ENCODE data around the gene FMN2. TPM values are rescaled to one million over a fixed set of nuclear protein-coding genes. Genes with fewer than 3 reads are reported as not detected.

Gene FMN2
- total RNA-seq, 2 experiments from 2014 or later, result not detected

- ChIA-PET POLR2A (no interaction called here), CTCF (no interaction called here)
- intact Hi-C loops (cut with DNase I, micrococcal nuclease), result no loop called here
- no peaks in the 10 kb centered on the region for H3K27me3 ChIP-seq (ENCODE audit: control insufficient read depth in 1 of 2, insufficient read depth in 2 of 2, low read length in 2 of 2)
- peaks cover 12% of the 10 kb centered on the region for H3K9me3 Mint-ChIP-seq
- ATAC-seq (ENCODE audit: poor library complexity) (no peak), DNase-seq (no peak)
- H3K27ac Mint-ChIP-seq, result no peak overlapping the region
- no peaks in the 10 kb centered on the region for H3K4me1 Mint-ChIP-seq (ENCODE audit: low read depth)
- no peaks in the 10 kb centered on the region for H3K4me1 ChIP-seq (ENCODE audit: insufficient read depth, low read length)
- H3K27me3 Mint-ChIP-seq, result peaks cover 4% of the 10 kb centered on the region
- H3K27ac ChIP-seq (ENCODE audit: low read depth in 1 of 2, low read length in 2 of 2), result no peak overlapping the region
- peaks cover 0 to 7% of the 10 kb centered on the region in 2 experiments for H3K9me3 ChIP-seq (ENCODE audit: control insufficient read depth in 1 of 2, insufficient read depth in 1 of 2, low read length in 2 of 2)
- no peak overlapping the region for H3K4me3 ChIP-seq (ENCODE audit: low read length)
- H3K36me3 Mint-ChIP-seq (ENCODE audit: low read depth), result no peaks in the 10 kb centered on the region
- H3K4me3 Mint-ChIP-seq, result no peak overlapping the region
- TF ChIP-seq, protein P1, sequence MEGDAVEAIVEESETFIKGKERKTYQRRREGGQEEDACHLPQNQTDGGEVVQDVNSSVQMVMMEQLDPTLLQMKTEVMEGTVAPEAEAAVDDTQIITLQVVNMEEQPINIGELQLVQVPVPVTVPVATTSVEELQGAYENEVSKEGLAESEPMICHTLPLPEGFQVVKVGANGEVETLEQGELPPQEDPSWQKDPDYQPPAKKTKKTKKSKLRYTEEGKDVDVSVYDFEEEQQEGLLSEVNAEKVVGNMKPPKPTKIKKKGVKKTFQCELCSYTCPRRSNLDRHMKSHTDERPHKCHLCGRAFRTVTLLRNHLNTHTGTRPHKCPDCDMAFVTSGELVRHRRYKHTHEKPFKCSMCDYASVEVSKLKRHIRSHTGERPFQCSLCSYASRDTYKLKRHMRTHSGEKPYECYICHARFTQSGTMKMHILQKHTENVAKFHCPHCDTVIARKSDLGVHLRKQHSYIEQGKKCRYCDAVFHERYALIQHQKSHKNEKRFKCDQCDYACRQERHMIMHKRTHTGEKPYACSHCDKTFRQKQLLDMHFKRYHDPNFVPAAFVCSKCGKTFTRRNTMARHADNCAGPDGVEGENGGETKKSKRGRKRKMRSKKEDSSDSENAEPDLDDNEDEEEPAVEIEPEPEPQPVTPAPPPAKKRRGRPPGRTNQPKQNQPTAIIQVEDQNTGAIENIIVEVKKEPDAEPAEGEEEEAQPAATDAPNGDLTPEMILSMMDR (IDR thresholded peaks at IDR 0.05), result no peak
- no peaks in the 10 kb centered on the region for H3K36me3 ChIP-seq (ENCODE audit: insufficient read depth, low read length)
Observed at GRCh38 chr1:240508950-240509349, 417.3 kb downstream of the FMN2 start.

GRCh38 chr1:240511789-240512188 lies 420.1 kb downstream of the FMN2 start:
- TF ChIP-seq, protein P1 (IDR thresholded peaks at IDR 0.05), result no peak
- no peaks in the 10 kb centered on the region for H3K4me1 ChIP-seq (ENCODE audit: insufficient read depth, low read length)
- H3K9me3 Mint-ChIP-seq, result peaks cover 10% of the 10 kb centered on the region
- no peaks in the 10 kb centered on the region for H3K36me3 Mint-ChIP-seq (ENCODE audit: low read depth)
- ChIA-PET CTCF (no interaction called here), POLR2A (no interaction called here)
- H3K27me3 ChIP-seq (ENCODE audit: control insufficient read depth in 1 of 2, insufficient read depth in 2 of 2, low read length in 2 of 2), result no peaks in the 10 kb centered on the region
- intact Hi-C loops (cut with DNase I, micrococcal nuclease), result no loop called here
- DNase-seq, result no peak
- no peak overlapping the region for H3K4me3 ChIP-seq (ENCODE audit: low read length)
- no peaks in the 10 kb centered on the region for H3K4me1 Mint-ChIP-seq (ENCODE audit: low read depth)
- H3K4me3 Mint-ChIP-seq, result no peak overlapping the region
- ATAC-seq (ENCODE audit: poor library complexity), result no peak
- H3K27me3 Mint-ChIP-seq, result no peaks in the 10 kb centered on the region
- H3K36me3 ChIP-seq (ENCODE audit: insufficient read depth, low read length), result no peaks in the 10 kb centered on the region
- no peak overlapping the region for H3K27ac Mint-ChIP-seq
- peaks cover 0 to 7% of the 10 kb centered on the region in 2 experiments for H3K9me3 ChIP-seq (ENCODE audit: control insufficient read depth in 1 of 2, insufficient read depth in 1 of 2, low read length in 2 of 2)
- no peak overlapping the region for H3K27ac ChIP-seq (ENCODE audit: low read depth in 1 of 2, low read length in 2 of 2)

DNA sequence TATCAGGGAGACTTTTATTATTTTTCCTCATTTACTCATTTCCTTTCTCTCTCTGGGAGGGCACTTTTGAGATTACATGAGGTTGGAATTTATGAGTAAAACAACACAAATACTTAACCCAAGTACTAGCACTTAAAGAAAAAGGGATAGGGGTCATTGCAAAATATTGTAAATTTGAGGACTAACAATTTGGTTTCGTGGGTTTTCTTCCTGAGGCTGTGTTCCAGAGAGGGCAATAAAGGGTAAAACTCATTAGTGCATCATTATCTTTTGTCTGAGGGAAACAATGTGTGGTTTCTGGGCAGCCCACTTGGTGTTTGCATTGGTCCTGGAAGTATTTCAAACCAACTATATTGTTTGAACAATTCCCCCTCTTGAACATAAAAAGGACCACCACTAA lies 423.8 kb downstream of the FMN2 start:
- DNase-seq, result no peak
- CTCF ChIA-PET, result no interaction called here
- TF ChIP-seq, protein P1 (IDR thresholded peaks at IDR 0.05), result no peak
- Histone ChIP-seq H3K9me3 (ENCODE audit: control insufficient read depth in 1 of 2, insufficient read depth in 1 of 2, low read length in 2 of 2) (peaks cover 0 to 3% of the 10 kb centered on the region in 2 experiments), H3K4me1 (ENCODE audit: insufficient read depth, low read length) (no peaks in the 10 kb centered on the region), H3K27me3 (ENCODE audit: control insufficient read depth in 1 of 2, insufficient read depth in 2 of 2, low read length in 2 of 2) (no peaks in the 10 kb centered on the region), H3K27ac (ENCODE audit: low read depth in 1 of 2, low read length in 2 of 2) (no peak overlapping the region), H3K4me3 (ENCODE audit: low read length) (no peak overlapping the region), H3K36me3 (ENCODE audit: insufficient read depth, low read length) (no peaks in the 10 kb centered on the region)
- Mint-ChIP-seq H3K9me3 (peaks cover 3% of the 10 kb centered on the region), H3K4me1 (ENCODE audit: low read depth) (no peaks in the 10 kb centered on the region), H3K4me3 (no peak overlapping the region), H3K36me3 (ENCODE audit: low read depth) (no peaks in the 10 kb centered on the region), H3K27me3 (no peaks in the 10 kb centered on the region), H3K27ac (no peak overlapping the region)
- ATAC-seq (ENCODE audit: poor library complexity), result no peak
- intact Hi-C loops (cut with DNase I, micrococcal nuclease), result no loop called here
- POLR2A ChIA-PET, result no interaction called here
